ENCODE data around the gene FOXI1.

DNA sequence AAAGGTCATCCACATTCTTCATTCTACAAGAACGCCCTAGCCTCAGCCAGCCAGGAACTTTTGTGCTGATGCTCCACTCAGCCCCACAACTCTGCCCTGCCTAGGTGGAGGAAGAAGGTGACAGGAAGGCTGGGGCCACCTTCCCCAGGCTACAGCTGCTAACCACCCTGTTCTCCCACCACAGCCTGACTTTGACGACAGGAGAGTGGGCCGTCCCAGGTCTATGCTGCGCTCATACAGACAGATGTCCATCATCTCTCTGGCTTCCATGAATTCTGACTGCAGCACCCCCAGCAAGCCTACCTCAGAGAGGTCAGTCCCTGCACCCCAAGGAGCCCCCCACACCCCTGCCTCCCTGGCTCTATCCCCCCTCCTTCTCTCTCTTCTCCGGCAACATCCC is 28.2 kb upstream of the FOXI1 start:
- TF ChIP-seq EZH2phosphoT487 (IDR thresholded peaks at IDR 0.05; ENCODE audit: insufficient read depth, low read depth) (no peak), EZH2 (IDR thresholded peaks at IDR 0.05; ENCODE audit: insufficient read depth, poor library complexity, severe bottlenecking) (no peak)
